Activated CD4-positive, CD25-positive, alpha-beta regulatory T cell treated with anti-CD3 and anti-CD28 coated beads, Interleukin-2, amount 50 U/mL, for 24 hours (primary cell): Measurements from ENCODE around the gene DUS4L.
"Not testable (repeated sequence)": the region's sequence is repeated elsewhere in the genome, so short reads cannot be mapped to it uniquely, and the experiment has no call there.

Experiments used
- ATAC-seq, 2 donors: fragments of 150-1000 bp; cut with Tn5 transposase; one replicate each; pipeline ENCODE4 v1.10.0; 2021; ENCODE audit warnings: mild to moderate bottlenecking in 1 of 2, moderate library complexity in 1 of 2

The DUS4L gene, protein sequence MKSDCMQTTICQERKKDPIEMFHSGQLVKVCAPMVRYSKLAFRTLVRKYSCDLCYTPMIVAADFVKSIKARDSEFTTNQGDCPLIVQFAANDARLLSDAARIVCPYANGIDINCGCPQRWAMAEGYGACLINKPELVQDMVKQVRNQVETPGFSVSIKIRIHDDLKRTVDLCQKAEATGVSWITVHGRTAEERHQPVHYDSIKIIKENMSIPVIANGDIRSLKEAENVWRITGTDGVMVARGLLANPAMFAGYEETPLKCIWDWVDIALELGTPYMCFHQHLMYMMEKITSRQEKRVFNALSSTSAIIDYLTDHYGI

DNA sequence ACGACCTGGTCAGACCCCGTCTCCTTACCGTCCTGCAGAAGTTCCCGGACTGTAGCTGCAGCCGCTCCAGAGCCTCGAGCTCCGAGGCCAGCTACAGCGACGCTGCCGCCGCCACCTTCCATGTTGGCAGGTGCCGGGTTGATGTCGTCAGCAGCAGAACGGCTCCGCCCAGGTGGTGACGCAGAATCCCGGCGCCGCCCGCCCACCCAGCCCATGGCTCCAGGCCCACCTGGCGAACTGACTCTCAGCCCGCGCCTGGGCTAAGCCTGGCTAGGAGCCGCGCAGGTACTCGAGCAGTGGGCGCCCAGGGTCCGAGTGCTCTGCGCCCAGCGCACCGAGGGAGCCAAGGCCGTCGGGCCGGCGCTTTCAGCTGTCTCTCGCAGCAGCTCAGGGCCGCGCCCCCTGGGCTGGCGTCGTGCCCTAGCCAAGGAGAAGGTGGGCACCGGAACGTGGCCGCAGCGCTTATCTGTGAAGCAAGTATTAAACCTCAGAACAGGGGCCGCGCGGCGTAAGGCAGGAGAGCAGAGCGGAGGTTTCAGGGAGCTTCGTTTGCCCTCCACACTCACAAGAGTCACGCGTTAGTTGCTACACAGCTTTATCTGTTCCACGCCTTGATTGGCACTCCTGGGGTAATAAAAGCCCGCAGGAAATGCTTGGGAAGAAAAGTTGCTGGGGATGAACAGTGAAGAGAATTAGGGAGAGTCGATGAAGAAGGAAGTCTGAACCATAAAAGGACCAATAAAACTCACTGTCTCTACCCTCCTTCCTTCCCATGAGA is at the start of gene DUS4L, which contains the start of gene COG5:
Gene DUS4L (plus strand): TSS at position 197 of the 778 bp plus-strand sequence. CDS start 3,100 bp downstream, outside the sequence.
Gene COG5 (minus strand): TSS at position 146 of the 778 bp plus-strand sequence. CDS start 24 bp downstream, at position 122.
- peak; percentile 92 to 93 for ATAC-seq

DNA sequence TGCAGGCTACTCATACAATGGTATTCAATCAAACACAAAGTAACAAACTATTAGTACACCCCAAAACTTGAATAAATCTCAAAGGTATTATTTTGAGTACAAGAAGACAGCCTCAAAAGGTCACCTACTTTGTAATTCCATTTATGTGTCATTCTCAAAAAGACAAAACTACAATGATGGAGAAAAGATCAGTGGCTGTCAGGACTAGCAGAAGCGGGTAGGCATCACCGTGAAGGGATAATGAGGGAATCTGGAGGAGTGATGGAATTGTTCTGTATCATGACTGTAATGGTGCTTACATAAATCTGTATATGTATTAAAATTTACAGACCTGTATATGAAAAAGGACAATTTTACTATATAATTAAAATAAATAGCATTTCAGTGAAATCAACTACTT is 37.1 kb upstream of the DUS4L start:
- ATAC-seq = no peak

DNA sequence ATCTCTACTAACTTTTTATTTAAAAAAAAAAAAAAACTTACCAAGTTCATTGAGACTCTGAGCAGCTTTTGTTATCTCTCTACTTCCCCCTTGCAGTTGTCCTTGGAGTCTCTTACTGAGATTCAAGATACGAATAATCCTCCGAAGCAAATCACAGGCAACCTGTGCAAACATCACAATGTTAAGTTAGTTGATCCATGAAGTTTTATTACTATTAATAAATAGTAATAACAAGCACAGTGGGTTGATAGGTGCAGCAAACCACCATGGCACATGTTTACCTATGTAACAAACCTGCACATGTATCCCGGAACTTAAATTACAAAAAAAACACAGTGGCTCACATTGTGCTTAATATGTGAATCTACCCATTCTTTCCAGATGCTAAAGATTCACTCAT is 36.6 kb upstream of the DUS4L start:
- ATAC-seq = no peak

DNA sequence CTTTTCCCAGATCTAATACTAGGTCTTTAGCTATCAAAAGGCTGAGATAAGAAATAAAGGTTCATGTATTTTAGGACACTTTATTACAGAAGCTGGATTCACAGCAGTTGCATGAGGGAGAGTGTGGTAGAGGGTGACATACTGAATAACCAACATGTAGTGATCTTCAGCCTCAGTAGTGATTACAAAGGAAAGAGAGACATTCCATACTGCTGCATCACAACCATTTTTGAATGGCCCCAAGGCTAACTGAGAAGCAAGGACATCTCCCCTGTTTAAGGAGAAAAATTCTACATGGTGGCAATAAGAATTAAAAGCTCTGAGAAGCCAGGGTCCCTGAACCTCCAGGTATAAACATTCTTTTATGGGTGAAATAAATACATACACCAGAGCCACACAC is 35.3 kb upstream of the DUS4L start:
- no peak for ATAC-seq

DNA sequence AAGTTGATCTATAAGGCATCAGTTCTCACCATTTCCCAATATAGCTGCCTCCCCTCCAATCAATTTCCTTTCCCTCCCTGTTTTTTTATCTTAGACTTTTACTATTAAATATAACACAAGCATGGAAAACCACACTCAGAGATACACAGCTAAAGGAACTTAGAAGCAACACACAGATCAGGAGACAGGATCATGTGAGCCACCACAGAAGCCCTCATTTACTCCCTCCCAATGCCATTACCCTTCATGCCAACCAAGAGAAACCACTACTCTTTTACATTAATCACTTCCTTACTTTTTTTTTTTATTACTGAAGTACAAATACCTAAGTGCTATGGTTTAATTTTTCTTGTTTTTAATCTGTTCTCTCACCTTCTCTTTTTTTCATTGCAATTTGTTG is 33.0 kb upstream of the DUS4L start:
- ATAC-seq = no peak

DNA sequence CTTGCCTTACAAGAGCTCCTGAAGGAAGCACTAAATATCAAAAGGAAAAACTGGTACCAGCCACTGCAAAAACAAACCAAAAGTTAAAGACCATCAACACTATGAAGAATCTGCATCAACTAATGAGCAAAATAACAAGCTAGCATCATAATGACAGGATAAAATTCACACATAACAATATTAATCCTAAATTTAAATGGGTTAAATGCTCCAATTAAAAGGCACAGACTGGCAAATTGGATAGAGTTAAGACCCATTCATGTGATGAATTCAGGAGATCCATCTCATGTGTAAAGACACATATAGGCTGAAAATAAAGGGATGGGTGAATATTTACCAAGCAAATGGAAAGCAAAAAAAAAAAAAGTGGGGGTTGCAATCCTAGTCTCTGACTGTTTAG is 29.6 kb upstream of the DUS4L start:
- ATAC-seq = no peak

DNA sequence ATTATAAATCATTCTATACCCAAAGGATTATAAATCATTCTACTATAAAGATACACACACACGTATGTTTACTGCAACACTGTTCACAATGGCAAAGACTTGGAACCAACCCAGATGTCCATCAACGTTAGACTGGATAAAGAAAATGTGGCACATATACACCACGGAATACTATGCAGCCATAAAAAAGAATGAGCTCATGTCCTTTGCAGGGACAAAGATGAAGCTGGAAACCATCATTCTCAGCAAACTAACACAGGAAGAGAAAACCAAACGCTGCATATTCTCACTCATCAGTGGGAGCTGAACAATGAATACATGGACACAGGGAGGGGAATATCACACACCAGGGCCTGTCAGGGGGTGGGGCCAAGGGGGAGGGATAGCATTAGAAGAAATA is 26.5 kb upstream of the DUS4L start:
- not testable (repeated sequence) for ATAC-seq

DNA sequence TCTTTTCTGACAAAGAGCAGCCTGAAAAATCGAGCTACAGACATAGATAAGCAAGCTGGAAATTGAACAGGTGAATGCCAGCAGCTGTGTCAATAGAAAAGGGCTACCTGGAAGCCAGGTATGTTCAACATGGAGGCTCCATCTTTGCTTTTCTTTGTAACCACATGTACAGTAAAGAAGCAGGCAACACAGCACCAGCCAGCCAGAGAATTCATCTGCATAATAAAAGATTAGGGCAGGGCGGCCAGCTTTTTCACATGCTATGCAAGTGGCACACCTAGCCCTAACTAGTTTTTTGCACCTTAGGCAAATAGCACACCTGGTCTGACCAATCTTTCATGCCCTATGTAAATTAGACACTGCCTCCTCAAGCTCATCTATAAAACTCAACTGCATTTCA is 25.8 kb upstream of the DUS4L start:
- ATAC-seq = no peak

DNA sequence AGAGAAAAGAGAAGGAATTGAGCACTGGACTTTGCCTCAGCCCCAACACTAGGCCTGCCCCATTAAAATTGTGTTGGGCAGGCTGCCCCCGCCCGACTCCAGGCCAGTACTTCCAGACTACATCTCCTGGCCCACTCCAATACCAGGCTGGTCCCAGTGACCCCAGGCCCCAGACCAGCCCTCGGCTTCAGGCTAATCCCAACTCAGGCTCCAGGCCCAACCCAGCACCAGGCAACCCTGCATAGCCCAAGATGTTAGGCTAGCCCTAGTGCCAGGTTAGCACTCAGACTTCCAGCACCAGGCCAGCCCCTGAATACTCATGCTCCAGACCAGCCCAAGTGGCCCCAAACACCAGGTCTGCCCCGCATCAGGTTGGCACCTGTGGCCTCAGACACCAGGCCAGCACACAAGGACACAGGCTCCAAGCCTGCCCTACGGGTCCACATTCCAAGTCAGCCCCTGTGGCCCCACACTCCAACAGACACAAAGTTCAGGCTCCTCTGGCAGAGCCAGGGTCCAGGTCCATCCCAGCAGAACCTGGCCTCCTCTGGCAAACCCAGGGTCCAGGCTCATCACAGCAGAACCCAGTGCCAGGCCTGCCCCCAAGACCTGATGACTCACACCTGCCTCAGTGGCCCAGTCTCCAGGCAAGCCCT is 20.3 kb upstream of the DUS4L start:
- no peak for ATAC-seq

DNA sequence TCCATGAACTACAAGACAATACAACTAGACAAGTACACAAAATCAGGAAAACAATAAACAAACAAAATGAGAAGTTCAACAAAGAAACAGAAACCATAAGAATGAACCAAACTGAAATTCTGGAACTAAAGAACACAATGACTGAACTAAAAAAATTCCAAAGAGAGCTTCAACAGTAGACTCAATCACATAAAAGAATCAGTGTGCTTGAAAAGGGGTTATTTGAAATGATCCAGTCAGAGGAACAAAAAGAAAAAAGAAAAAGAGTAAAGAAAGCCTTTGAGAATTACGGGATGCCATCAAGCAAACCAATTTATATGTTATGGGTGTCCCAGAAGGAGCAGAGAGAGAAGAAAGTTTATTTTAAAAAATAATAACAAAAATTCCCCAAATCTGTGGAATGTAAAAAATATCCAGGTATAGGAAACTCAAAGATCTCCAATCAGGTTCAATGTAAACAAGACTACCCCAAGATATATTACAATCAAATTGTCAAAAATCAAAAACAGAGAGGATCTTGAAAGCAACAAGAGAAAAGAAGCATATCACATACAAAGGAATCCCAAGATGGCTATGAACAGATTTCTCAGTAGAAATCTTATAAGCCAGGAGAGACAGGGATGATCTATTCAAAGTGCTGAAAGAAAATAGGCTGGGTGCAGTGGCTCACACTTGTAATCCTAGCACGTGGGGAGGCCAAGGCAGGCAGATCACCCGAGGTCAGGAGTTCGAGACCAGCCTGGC is 18.8 kb upstream of the DUS4L start:
- ATAC-seq = no peak

DNA sequence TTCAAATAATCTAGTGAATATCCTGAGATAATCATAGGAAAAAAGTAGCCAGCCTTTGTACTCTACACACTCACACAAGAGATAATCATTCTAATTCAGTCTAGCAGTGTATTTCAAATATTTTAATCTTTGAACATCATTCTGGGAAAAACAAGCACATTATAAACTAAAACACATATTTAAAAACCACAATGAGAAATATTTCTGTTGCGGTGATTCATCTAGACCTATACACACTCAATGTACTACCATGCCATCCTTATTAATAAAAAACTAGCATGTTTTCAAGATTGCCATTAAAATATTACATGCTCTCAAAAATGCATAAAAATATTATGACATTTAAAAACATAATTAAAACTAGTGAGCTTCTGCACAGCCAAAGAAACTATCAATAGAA is 11.8 kb upstream of the DUS4L start:
- ATAC-seq = no peak

DNA sequence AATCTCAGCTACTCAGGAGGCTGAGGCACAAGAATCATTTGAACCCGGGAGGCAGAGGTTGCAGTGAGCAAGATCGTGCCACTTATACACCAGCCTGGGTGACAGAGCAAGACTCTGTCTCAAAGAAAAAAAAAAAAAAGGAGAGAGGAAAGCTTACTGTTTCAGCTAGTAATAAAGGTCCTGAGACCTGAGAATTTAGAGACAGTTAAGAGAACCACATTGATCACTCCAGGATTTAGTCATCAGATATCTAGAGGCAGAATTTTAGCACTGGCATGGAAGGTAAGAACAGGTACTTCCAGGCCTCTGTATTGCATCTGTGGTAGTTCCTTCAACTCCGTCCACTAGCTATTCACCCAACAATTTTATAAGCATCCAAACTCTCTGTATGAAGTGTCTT is 7.9 kb upstream of the DUS4L start:
- ATAC-seq = no peak

DNA sequence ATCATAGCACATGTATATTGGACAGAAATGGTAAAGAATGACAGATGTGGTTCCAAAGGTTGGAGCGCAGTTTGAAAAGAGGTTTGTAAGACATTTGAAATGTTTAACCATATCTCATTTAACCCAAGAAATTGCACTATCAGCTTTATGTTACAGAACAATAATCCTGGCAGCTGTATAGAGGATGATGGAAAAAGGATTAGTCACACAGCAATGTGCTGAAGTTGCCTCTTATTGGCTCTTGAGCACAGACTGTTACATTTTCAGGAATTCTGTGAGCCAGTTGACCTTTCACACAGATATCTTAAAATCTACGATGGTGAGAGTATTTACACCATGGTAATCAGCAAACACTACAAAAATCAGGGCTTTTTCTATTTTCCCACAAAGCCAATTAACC is 3.9 kb upstream of the DUS4L start:
- no peak for ATAC-seq

DNA sequence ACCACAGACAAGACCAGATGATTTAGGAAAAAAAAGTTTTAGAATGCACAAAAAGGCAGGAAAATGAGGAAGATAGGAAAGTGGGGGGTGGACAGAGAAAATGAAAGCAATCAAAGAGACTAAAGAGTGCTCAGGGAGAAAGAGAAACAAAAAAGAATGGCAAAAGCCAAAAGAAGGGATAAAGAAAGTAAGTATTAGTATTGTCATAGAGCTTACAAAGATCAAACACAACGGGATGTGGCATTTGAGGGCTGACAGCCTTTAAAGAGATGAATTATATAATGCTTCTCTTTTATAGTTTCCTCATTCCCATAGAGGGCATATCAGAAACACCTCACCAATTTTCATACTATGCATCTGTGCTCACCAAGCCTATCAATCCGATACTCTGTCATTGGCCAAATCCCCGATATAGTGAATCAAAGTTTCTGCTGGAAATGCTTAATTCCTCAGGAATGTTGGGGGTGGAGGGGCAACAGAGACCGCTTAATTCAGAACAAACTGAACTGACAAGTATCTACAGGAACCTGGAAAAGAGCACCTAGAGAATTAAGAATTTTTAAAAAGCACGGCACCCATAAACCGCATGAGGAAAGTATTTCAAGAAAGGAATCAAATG is 2.8 kb upstream of the DUS4L start:
- no peak for ATAC-seq

DNA sequence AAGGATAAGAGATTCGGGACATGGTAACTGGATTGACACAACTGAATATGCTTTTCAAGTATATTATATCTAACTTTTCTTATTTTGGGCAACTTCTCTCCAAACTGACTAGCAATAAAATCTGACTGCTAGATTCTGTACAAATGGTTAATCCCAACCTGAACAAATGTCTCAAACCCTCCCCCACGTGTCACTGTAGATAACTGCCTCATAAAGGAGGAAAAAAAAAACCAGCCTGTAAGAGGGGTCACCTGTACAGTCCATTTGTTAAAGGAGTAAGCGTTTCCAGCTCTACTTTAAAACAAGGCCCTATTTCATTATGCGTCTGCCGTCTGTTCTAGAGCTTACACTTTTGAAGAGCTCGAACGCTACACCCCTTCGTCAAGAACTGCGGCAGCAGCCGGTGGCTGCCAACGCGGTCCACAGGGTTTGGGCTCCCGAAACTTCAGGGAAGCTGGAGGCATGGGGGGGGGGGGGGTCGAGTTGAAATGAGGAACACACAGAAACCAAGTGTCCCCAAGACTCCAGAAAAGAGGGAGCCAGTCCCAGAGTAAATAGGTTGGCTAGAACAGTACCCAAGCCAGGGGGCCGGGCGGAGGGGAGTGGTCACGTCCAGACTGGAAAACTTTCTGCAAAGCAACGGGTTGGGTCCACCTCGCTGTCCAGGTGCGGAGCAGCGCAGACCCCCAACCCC is 543 bp upstream of the DUS4L start:
- ATAC-seq = peak; percentile 59 to 63

DNA sequence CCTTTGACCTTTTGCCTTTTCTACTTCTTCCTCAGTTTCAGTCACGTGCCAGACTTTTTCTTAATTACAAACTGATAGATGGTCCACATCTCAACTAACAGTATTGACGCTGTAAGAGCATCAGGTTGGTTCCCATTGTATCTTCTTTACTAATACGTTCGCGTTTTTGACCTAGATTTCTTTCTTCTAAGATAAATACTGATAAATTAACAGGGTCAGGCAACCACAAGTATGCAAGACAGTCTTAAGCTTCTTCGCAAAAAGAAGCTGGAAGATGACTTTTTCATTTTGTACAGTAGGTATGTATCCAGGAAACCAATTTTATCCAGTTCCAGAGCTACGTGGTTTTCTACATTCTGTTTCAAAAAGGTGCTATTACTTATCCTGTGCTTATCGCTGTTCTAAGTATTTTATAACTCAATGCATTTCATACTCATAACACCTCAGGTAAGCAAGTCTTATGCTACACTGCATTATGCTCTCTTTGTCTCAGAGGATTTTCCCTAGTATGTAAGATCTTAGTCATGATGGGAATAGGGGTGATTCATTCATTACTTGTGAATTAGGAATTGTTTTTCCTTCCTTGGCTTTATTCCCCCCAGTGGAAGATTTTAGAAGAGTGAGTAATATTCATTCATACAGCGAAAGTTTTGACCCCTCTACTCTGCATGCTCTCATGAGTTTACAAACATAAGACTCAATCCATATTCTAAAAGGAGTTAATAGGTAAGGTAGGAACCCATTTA is 955 bp downstream of the DUS4L start:
- no peak for ATAC-seq

DNA sequence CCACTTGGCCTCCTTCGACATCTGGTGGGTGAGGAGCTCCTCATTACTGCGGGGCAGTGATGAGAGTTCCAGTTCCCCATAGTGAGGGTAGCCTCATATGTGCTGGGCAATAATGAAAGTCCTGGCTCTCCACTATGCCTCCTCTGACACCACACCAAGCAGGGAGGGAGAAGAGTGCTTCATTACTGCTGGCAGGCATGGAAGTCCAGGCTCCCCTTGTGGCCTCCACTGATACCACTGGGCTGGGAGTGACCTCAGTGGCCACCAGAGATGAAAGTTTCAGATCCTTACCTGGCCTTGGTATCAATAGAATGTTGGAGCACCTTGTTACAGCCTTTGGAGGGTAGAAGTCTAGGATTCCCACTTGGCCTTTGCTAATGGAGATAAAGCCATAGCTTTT is 6.5 kb downstream of the DUS4L start:
- ATAC-seq = no peak

DNA sequence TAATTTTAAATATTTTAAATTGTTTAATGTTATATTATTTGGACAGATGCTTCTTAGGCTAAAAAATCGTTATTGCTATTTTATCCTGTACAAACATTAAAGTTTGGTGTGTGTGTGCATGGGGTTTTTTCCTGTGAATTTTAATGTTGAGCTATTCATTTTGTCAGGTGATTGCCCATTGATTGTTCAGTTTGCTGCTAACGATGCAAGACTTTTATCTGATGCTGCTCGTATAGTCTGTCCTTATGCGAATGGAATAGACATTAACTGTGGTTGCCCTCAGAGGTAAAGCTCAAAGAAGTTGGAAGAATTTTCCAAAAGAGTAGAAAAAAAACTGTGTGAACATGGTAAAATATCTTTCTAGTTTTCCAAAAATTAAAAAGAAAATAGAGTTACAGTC is 9.8 kb downstream of the DUS4L start:
- ATAC-seq = no peak

DNA sequence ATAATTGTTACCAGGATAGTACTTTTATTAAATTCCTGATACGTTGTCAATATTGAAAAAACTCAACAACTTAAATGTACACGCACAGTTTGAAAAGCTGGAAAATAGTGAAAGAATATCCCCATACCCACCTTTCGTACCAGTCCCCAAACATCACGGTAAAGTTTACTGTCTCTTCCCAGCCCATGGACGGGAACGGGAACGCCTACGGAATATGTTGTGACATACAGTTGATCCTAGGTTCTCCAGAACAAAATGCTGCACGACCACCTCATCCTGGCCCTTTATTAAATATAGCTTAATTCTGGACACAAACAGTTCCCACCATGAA is 15.7 kb downstream of the DUS4L start:
- ATAC-seq = no peak

DNA sequence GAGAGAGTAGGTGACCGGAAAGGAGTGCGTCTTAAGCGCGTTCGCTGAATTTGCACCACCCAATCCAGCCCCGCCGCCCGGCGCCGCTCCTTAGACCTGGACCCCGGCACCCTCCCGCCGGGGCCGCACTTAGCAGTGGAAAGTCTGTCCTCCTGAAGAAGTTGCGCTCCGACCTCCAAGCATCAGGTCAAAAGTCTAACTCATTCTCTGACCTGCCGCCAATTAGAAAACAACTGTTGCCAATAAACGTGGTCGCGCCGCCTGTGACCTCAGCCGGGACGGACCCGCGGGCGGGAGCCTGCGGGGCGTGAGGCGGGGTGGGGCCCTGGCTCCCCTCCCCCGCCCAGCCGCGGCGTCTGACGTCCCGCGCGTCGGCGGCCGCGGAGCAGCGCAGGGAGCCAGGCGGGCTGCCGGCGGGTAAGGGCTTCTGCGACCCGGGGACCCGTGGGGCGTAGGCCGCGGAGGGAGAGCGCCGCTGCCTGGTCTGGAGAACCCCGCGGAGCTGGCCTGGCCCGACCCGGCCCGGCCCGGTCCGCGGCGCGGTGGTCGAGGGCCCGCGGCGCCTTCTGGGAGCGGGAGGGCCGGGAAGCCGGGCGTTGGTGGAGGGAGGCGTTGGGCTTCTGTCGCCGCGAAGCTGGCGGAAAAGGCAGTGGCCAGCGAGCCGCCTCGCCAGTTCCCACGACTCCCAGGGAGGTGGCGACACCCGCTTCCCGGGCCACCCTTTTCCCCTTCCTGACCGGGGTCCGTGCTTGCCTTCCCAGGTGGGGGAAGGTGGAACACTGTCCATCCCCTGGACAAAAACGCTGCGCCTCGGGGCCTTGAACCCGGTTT is 16.3 kb downstream of the DUS4L start, which contains the start of gene BCAP29:
Gene BCAP29 (plus strand): TSS at position 362 of the 831 bp plus-strand sequence. CDS start 527 bp downstream, outside the sequence.
- ATAC-seq = peak; percentile 97
